ENCODE measurements around the gene KCND2. TPM values are rescaled to one million over a fixed set of nuclear protein-coding genes. Genes with fewer than 3 reads are reported as not detected.

KCND2 gene
- total RNA-seq, result not detected in 2 replicates

DNA sequence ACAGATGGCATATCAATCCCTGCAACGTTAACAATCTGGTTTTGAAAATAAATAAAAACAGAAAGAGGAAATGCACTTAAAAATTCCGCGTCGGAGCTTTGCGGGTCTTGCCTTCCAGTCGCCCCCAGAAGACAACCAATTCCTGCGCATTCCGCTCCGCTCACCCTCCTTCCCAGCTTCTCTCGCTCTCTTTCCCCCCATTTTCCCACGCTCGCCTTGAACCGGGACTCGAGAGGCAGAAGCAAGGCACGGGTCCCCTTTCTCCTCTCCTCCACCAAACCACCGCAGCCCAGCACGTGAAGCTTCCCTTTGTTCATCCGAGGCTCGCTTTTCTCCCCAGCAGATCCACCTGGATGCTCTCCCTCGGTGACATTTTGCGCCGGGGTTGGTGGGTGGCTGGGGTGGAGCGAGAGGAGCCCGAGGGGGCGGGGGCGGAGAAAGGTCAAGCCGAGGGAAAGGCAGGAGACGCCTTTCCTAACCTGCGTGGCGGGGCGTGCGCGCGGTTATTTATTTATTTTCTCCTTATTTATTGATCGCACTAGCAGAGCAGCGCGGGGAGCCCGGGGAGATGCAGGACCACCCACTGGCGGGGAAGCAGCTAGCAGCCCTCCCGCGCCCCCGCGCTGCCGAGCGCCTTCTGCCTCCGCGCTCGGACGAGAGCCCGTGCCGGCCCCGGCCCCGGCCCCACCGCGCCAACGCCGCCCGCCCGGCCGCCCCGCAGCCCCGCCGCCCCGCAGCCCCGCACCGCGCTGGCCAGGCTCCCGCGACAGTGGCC is at the start of gene KCND2:
Gene KCND2, plus strand, starts transcription at position 475 of the 775 bp plus-strand sequence.

Measured in nasal cavity respiratory epithelium epithelial cell of viscerocranial mucosa (primary cell).